HUES6 (cell line): ENCODE data around the gene MAS1.
"Not testable (repeated sequence)": the region's sequence is repeated elsewhere in the genome, so short reads cannot be mapped to it uniquely, and the experiment has no call there.

Experiments used
- H3K27ac ChIP-seq: 2 replicates; pipeline ENCODE4 v1.7.0; 2013; ENCODE audit warnings: low read depth, mild to moderate bottlenecking, low read length, inconsistent platforms
- H3K27me3 ChIP-seq: 2 replicates; pipeline ENCODE4 v1.6.1; 2013; ENCODE audit warnings: low read length; ENCODE audit not compliant: control insufficient read depth, insufficient read depth
- H3K36me3 ChIP-seq: 2 replicates; pipeline ENCODE4 v1.6.1; 2013; ENCODE audit warnings: low read length; ENCODE audit not compliant: control insufficient read depth, insufficient read depth
- H3K4me1 ChIP-seq: 2 replicates; pipeline ENCODE4 v1.6.1; 2013; ENCODE audit warnings: low read length; ENCODE audit not compliant: control insufficient read depth, insufficient read depth
- H3K4me3 ChIP-seq: 2 replicates; pipeline ENCODE4 v1.5.1; 2013; ENCODE audit warnings: low read depth, low read length
- H3K9ac ChIP-seq: one replicate; pipeline ENCODE4 v1.6.1; 2013; ENCODE audit warnings: mild to moderate bottlenecking, low read length
- H3K9me3 ChIP-seq: 2 replicates; pipeline ENCODE4 v1.6.1; 2013; ENCODE audit warnings: low read depth, low read length; ENCODE audit not compliant: control insufficient read depth, insufficient read depth

Gene MAS1

GRCh38 chr6:159916237-159916636 lies 25.4 kb downstream of the MAS1 start:
- peaks cover 3% of the 10 kb centered on the region; the same call in 1 of the 2 replicates for H3K27me3 ChIP-seq
- H3K4me3 ChIP-seq: no peak overlapping the region
- no peaks in the 10 kb centered on the region for H3K4me1 ChIP-seq
- H3K27ac ChIP-seq: no peak overlapping the region
- H3K36me3 ChIP-seq: no peaks in the 10 kb centered on the region
- H3K9ac ChIP-seq: no peak overlapping the region
- no peaks in the 10 kb centered on the region for H3K9me3 ChIP-seq

GRCh38 chr6:159916752-159917151 lies 26.0 kb downstream of the MAS1 start:
- Histone ChIP-seq H3K9me3 (no peaks in the 10 kb centered on the region), H3K27ac (no peak overlapping the region), H3K36me3 (no peaks in the 10 kb centered on the region), H3K9ac (no peak overlapping the region), H3K4me3 (no peak overlapping the region), H3K27me3 (peaks cover 3% of the 10 kb centered on the region; the same call in 1 of the 2 replicates), H3K4me1 (no peaks in the 10 kb centered on the region)

- no peak overlapping the region for H3K27ac ChIP-seq
- no peak overlapping the region for H3K9ac ChIP-seq
- H3K4me1 ChIP-seq: no peaks in the 10 kb centered on the region
- no peaks in the 10 kb centered on the region for H3K36me3 ChIP-seq
- H3K9me3 ChIP-seq: no peaks in the 10 kb centered on the region
- no peaks in the 10 kb centered on the region for H3K27me3 ChIP-seq
- H3K4me3 ChIP-seq: no peak overlapping the region
Observed at GRCh38 chr6:159919011-159919511, 28.3 kb downstream of the MAS1 start.

- Histone ChIP-seq H3K36me3 (no peaks in the 10 kb centered on the region), H3K9ac (no peak overlapping the region), H3K27ac (no peak overlapping the region), H3K27me3 (no peaks in the 10 kb centered on the region), H3K4me1 (no peaks in the 10 kb centered on the region), H3K4me3 (no peak overlapping the region), H3K9me3 (peaks cover 3% of the 10 kb centered on the region; the same call in 1 of the 2 replicates)
Observed at GRCh38 chr6:159919800-159920199, 29.0 kb downstream of the MAS1 start.

GRCh38 chr6:159924150-159924549 lies 33.4 kb downstream of the MAS1 start:
- not testable (repeated sequence) for H3K4me3 ChIP-seq, H3K9ac ChIP-seq, H3K27me3 ChIP-seq, H3K36me3 ChIP-seq, H3K4me1 ChIP-seq, H3K27ac ChIP-seq, H3K9me3 ChIP-seq

GRCh38 chr6:159926542-159927203 lies 35.9 kb downstream of the MAS1 start:
- no peak overlapping the region for H3K4me3 ChIP-seq
- H3K27ac ChIP-seq: no peak overlapping the region
- H3K9me3 ChIP-seq: peaks cover 3% of the 10 kb centered on the region; the same call in 1 of the 2 replicates
- H3K9ac ChIP-seq: no peak overlapping the region
- H3K27me3 ChIP-seq: no peaks in the 10 kb centered on the region
- H3K4me1 ChIP-seq: no peaks in the 10 kb centered on the region
- no peaks in the 10 kb centered on the region for H3K36me3 ChIP-seq

- Histone ChIP-seq H3K27me3 (no peaks in the 10 kb centered on the region; the same call in 1 of the 2 replicates), H3K9ac (no peak overlapping the region), H3K4me1 (no peaks in the 10 kb centered on the region), H3K9me3 (no peaks in the 10 kb centered on the region), H3K27ac (no peak overlapping the region), H3K4me3 (no peak overlapping the region), H3K36me3 (no peaks in the 10 kb centered on the region)
Observed at GRCh38 chr6:159929819-159930218, 39.0 kb downstream of the MAS1 start.

- Histone ChIP-seq H3K27ac (no peak overlapping the region), H3K9me3 (peaks cover 6% of the 10 kb centered on the region; the same call in 1 of the 2 replicates), H3K4me1 (no peaks in the 10 kb centered on the region), H3K9ac (no peak overlapping the region), H3K27me3 (no peaks in the 10 kb centered on the region; the same call in 1 of the 2 replicates), H3K36me3 (no peaks in the 10 kb centered on the region), H3K4me3 (no peak overlapping the region)
Observed at GRCh38 chr6:159931112-159931511, 40.3 kb downstream of the MAS1 start.

- H3K4me3 ChIP-seq: no peak overlapping the region
- no peak overlapping the region for H3K27ac ChIP-seq
- no peaks in the 10 kb centered on the region for H3K4me1 ChIP-seq
- no peaks in the 10 kb centered on the region for H3K36me3 ChIP-seq
- H3K27me3 ChIP-seq: no peaks in the 10 kb centered on the region; the same call in 1 of the 2 replicates
- no peak overlapping the region for H3K9ac ChIP-seq
- peaks cover 6% of the 10 kb centered on the region; the same call in 1 of the 2 replicates for H3K9me3 ChIP-seq
Observed at GRCh38 chr6:159931846-159932245, 41.1 kb downstream of the MAS1 start.

- no peak overlapping the region for H3K27ac ChIP-seq
- peaks cover 6% of the 10 kb centered on the region; the same call in 1 of the 2 replicates for H3K9me3 ChIP-seq
- no peaks in the 10 kb centered on the region for H3K36me3 ChIP-seq
- H3K4me1 ChIP-seq: no peaks in the 10 kb centered on the region
- no peak overlapping the region for H3K4me3 ChIP-seq
- H3K27me3 ChIP-seq: no peaks in the 10 kb centered on the region; the same call in 1 of the 2 replicates
- no peak overlapping the region for H3K9ac ChIP-seq
Observed at GRCh38 chr6:159933077-159933476, 42.3 kb downstream of the MAS1 start.

GRCh38 chr6:159934181-159934580 lies 43.4 kb downstream of the MAS1 start:
- no peak overlapping the region for H3K27ac ChIP-seq
- H3K27me3 ChIP-seq: no peaks in the 10 kb centered on the region; the same call in 1 of the 2 replicates
- H3K9me3 ChIP-seq: peaks cover 6% of the 10 kb centered on the region; the same call in 1 of the 2 replicates
- no peak overlapping the region for H3K4me3 ChIP-seq
- H3K9ac ChIP-seq: no peak overlapping the region
- H3K36me3 ChIP-seq: no peaks in the 10 kb centered on the region
- no peaks in the 10 kb centered on the region for H3K4me1 ChIP-seq
